Endothelial cell of umbilical vein (primary cell): Measurements from ENCODE around the gene RBM20. TPM values are rescaled to one million over a fixed set of nuclear protein-coding genes. Genes with fewer than 3 reads are reported as not detected.

ENCODE experiments used
- BruUV-seq: library from RNA; stranded (reverse); fragments of 400-500 nt; replicated peaks from 2 replicates; lab custom pipeline; 2021; lab: Mats Ljungman, UMichigan
- CTCF ChIA-PET: fragments of 300-600, 350-600 bp; sonication (Branson Sonifier 250); formaldehyde crosslinking; loops from one replicate; lab custom pipeline; 2021; ENCODE audit warnings: antibody characterized with exemption, inconsistent platforms; lab: Charles Lee
- POLR2A ChIA-PET: fragments of 300-600, 350-600 bp; sonication (Branson Sonifier 250); formaldehyde crosslinking; loops from one replicate; lab custom pipeline; 2021; ENCODE audit warnings: antibody characterized with exemption, inconsistent platforms; lab: Charles Lee
- DNase-seq: peaks from one replicate; pipeline ENCODE4 v3.0.0-alpha.2; 2011; ENCODE audit warnings: low read depth, low spot score
- FAIRE-seq: peaks from 2 replicates; lab custom pipeline; 2011; peaks lifted over from hg19 to GRCh38; lab: Jason Lieb, UNC
- H2AFZ ChIP-seq: 2 replicates; pipeline ENCODE4 v1.6.0; 2012; ENCODE audit warnings: low read depth, low read length, control low read depth, inconsistent platforms
- H3K27ac ChIP-seq: 2 replicates; pipeline ENCODE4 v1.5.1; 2011; ENCODE audit warnings: low read depth, mild to moderate bottlenecking, control low read depth, low read length, moderate library complexity; ENCODE audit not compliant: insufficient read depth
- H3K27me3 ChIP-seq, 2 experiments: 2 replicates each; pipeline versions ENCODE4 v1.6.0 to v1.6.1; 2011; ENCODE audit warnings: low read length in 2 of 2, mixed read lengths in 1 of 2; ENCODE audit not compliant: control insufficient read depth in 2 of 2, insufficient read depth in 2 of 2
- H3K36me3 ChIP-seq, 2 experiments: 2 replicates in 1 of 2; 3 replicates in 1 of 2; pipeline ENCODE4 v1.5.1; 2011; ENCODE audit warnings: low read length in 2 of 2, mild to moderate bottlenecking in 1 of 2, moderate library complexity in 1 of 2; ENCODE audit not compliant: control insufficient read depth in 2 of 2, insufficient read depth in 2 of 2; ENCODE audit errors: extremely low read depth in 1 of 2
- H3K4me1 ChIP-seq: 3 replicates; pipeline ENCODE4 v1.5.1; 2011; ENCODE audit warnings: mild to moderate bottlenecking, low read length; ENCODE audit not compliant: control insufficient read depth, insufficient read depth; ENCODE audit errors: extremely low read depth
- H3K4me2 ChIP-seq: 2 replicates; pipeline ENCODE4 v1.6.1; 2011; ENCODE audit warnings: low read length, control low read depth, mixed read lengths; ENCODE audit not compliant: insufficient read depth
- H3K4me3 ChIP-seq, 3 experiments: fragments of 200-600 bp in 1 of 3; sonication (generic), shearing (Covaris generic) in 1 of 3; replicated peaks in 1 of 3; 2 replicates each; pipeline ENCODE4 v1.5.1; 2011 to 2016; ENCODE audit warnings: control low read depth in 3 of 3, low read length in 3 of 3, mild to moderate bottlenecking in 2 of 3, inconsistent platforms in 1 of 3, low read depth in 1 of 3, moderate library complexity in 1 of 3; ENCODE audit not compliant: insufficient read depth in 1 of 3
- H3K79me2 ChIP-seq: 2 replicates; pipeline ENCODE4 v1.6.0; 2012; ENCODE audit warnings: low read length, inconsistent platforms; ENCODE audit not compliant: control insufficient read depth, insufficient read depth
- H3K9ac ChIP-seq: replicated peaks from 2 replicates; pipeline ENCODE3; 2011; ENCODE audit warnings: low read length, control low read depth; ENCODE audit not compliant: insufficient read depth; ENCODE audit errors: extremely low read depth
- H3K9me1 ChIP-seq: replicated peaks from 3 replicates; pipeline ENCODE4 v1.6.0; 2011; ENCODE audit warnings: mild to moderate bottlenecking, low read length; ENCODE audit not compliant: control insufficient read depth, insufficient read depth; ENCODE audit errors: extremely low read depth
- H3K9me3 ChIP-seq: replicated peaks from 2 replicates; pipeline ENCODE4 v1.5.1; 2012; ENCODE audit warnings: low read length, inconsistent platforms; ENCODE audit not compliant: control insufficient read depth, insufficient read depth
- H4K20me1 ChIP-seq: replicated peaks from 2 replicates; pipeline ENCODE3; 2011; ENCODE audit warnings: mild to moderate bottlenecking, low read length; ENCODE audit not compliant: control insufficient read depth, insufficient read depth; ENCODE audit errors: extremely low read depth
- CTCF ChIP-seq, 2 donors: IDR thresholded peaks; 1 replicate in 1 of 2; 2 replicates in 1 of 2; pipeline ENCODE4 v1.5.1; 2011; ENCODE audit warnings: low read length in 2 of 2, mild to moderate bottlenecking in 2 of 2, moderate library complexity in 2 of 2, control low read depth in 1 of 2, inconsistent platforms in 1 of 2, low read depth in 1 of 2; ENCODE audit not compliant: insufficient read depth in 1 of 2; ENCODE audit errors: extremely low read depth in 1 of 2
- EZH2 ChIP-seq: IDR thresholded peaks from 2 replicates; pipeline ENCODE4 v1.6.1; 2012; ENCODE audit warnings: borderline replicate concordance, low read depth, mild to moderate bottlenecking, moderate library complexity, low read length, inconsistent platforms; ENCODE audit not compliant: severe bottlenecking
- FOS ChIP-seq: IDR thresholded peaks from 2 replicates; pipeline ENCODE4 v1.6.1; 2011; ENCODE audit warnings: mild to moderate bottlenecking, low read length, moderate library complexity, borderline replicate concordance; ENCODE audit not compliant: insufficient read depth
- GATA2 ChIP-seq: IDR thresholded peaks from 2 replicates; pipeline ENCODE4 v1.7.0; 2011; ENCODE audit warnings: low read depth, mild to moderate bottlenecking, moderate library complexity, mixed read lengths, low read length; ENCODE audit not compliant: insufficient read length, insufficient read depth
- JUN ChIP-seq: IDR thresholded peaks from 2 replicates; pipeline ENCODE4 v1.6.1; 2011; ENCODE audit warnings: borderline replicate concordance, low read depth; ENCODE audit not compliant: insufficient read length, insufficient read depth
- MAX ChIP-seq: IDR thresholded peaks from 2 replicates; pipeline ENCODE4 v1.6.1; 2011; ENCODE audit not compliant: insufficient read depth, insufficient read length
- MYC ChIP-seq: IDR thresholded peaks from one replicate; pipeline ENCODE4 v1.6.1; 2011; ENCODE audit warnings: mild to moderate bottlenecking, low read depth, low read length
- POLR2A ChIP-seq: IDR thresholded peaks from 2 replicates; pipeline ENCODE4 v1.6.1; 2012; ENCODE audit warnings: low read depth, mild to moderate bottlenecking, control low read depth, low read length
- POLR2AphosphoS5 ChIP-seq: IDR thresholded peaks from 2 replicates; pipeline ENCODE4 v1.6.1; 2012; ENCODE audit warnings: low read depth, mild to moderate bottlenecking, control low read depth, low read length, moderate library complexity; ENCODE audit not compliant: insufficient read depth
- dilution Hi-C: fragments of 300-500 bp; cut with MboI; formaldehyde crosslinking; loops from one replicate; pipeline ENCODE4 v1.15.0; 2019; ENCODE audit warnings: low sequenced_read_pairs; ENCODE audit not compliant: extremely low pct_ligation_motif_present
- intact Hi-C: fragments of 100-400 bp; cut with micrococcal nuclease; formaldehyde crosslinking; loops from one replicate; pipeline ENCODE4 v1.10.0; 2022
- polyA plus RNA-seq, 4 experiments: library from polyadenylated mRNA; depleted of rRNA in 3 of 4; stranded (reverse) in 3 of 4; unstranded in 1 of 4; fragments of >200 nt; gene quantifications; 2 replicates each; pipeline versions ENCODE4 v1.2.1 to v1.2.3, GENCODE V29; 2011 to 2012; ENCODE audit warnings: missing spikeins in 1 of 4
- total RNA-seq: library from RNA; stranded (reverse); gene quantifications from 2 replicates; pipeline ENCODE4 v1.2.3, GENCODE V29; 2021

Gene RBM20
- total and polyA plus RNA-seq, 2 donors (not counting 3 experiments of a cell fraction or from before 2014, with no cell fraction given) = 0.04 TPM; not detected in 1

GRCh38 chr10:110797416-110797815 is 153.3 kb downstream of the RBM20 start:
- intact Hi-C loops = no loop called here
- ChIA-PET POLR2A (no interaction called here), CTCF (no interaction called here)
- H2AFZ ChIP-seq = no peak overlapping the region
- no peaks in the 10 kb centered on the region for H3K9me3 ChIP-seq
- no peak overlapping the region for H3K27ac ChIP-seq
- no peak overlapping the region for H3K9ac ChIP-seq
- no peaks in the 10 kb centered on the region for H3K79me2 ChIP-seq
- DNase-seq (no peak), FAIRE-seq (no peak)
- H3K9me1 ChIP-seq = no peaks in the 10 kb centered on the region
- no peak overlapping the region for H3K4me3 ChIP-seq
- TF ChIP-seq FOS (no peak), MAX (no peak), MYC (no peak), JUN (peak; percentile 21)
- H3K27me3 ChIP-seq = peaks cover 10 to 13% of the 10 kb centered on the region in 2 experiments
- H3K36me3 ChIP-seq = no peaks in the 10 kb centered on the region
- BruUV-seq = no TSS peak
- dilution Hi-C loops = no loop called here
- peaks cover under 1% of the 10 kb centered on the region for H3K4me1 ChIP-seq
- H4K20me1 ChIP-seq = no peaks in the 10 kb centered on the region
- no peak overlapping the region for H3K4me2 ChIP-seq

- H3K79me2 ChIP-seq = no peaks in the 10 kb centered on the region
- FAIRE-seq (no peak), DNase-seq (no peak)
- peaks cover 7 to 10% of the 10 kb centered on the region in 2 experiments for H3K27me3 ChIP-seq
- BruUV-seq = no TSS peak
- H4K20me1 ChIP-seq = no peaks in the 10 kb centered on the region
- TF ChIP-seq CTCF (IDR thresholded peaks at IDR 0.05; ENCODE audit: extremely low read depth in 1 of 2, insufficient read depth in 1 of 2, low read depth in 1 of 2, low read length in 2 of 2) (no peak), FOS (no peak), GATA2 (no peak), MAX (no peak), EZH2 (no peak), POLR2AphosphoS5 (no peak), POLR2A (no peak), MYC (no peak), JUN (no peak)
- no peak overlapping the region for H3K4me2 ChIP-seq
- CTCF ChIA-PET = no interaction called here
- H3K9me1 ChIP-seq = no peaks in the 10 kb centered on the region
- no peak overlapping the region for H3K27ac ChIP-seq
- dilution Hi-C loops = no loop called here
- H3K4me3 ChIP-seq = no peak overlapping the region
- H2AFZ ChIP-seq = no peak overlapping the region
- intact Hi-C loops = no loop called here
- H3K9ac ChIP-seq = no peak overlapping the region
- H3K9me3 ChIP-seq = no peaks in the 10 kb centered on the region
- POLR2A ChIA-PET = no interaction called here
- no peaks in the 10 kb centered on the region for H3K36me3 ChIP-seq
- H3K4me1 ChIP-seq = peaks cover 3% of the 10 kb centered on the region
Measured at GRCh38 chr10:110798340-110798739, 154.2 kb downstream of the RBM20 start.
